Measurements from ENCODE around the gene CES5A. TPM values are rescaled to one million over a fixed set of nuclear protein-coding genes. Genes with fewer than 3 reads are reported as not detected.
A peak's percentile ranks its signal among the peaks of the same experiment; 100 is the strongest.

CES5A gene
- total RNA-seq, 1 experiment from 2014 or later = not detected

GRCh38 chr16:55834049-55834448, 41.1 kb downstream of the CES5A start:
- ChIA-PET CTCF (no interaction called here), POLR2A (no interaction called here)
- Histone ChIP-seq H3K36me3 (ENCODE audit: control insufficient read depth, insufficient read depth, low read length) (peaks cover 1% of the 10 kb centered on the region; the same call in 1 of the 2 replicates), H3K27me3 (replicated peaks; ENCODE audit: control insufficient read depth, insufficient read depth, low read length) (no peaks in the 10 kb centered on the region), H3K4me3 (ENCODE audit: low read depth, low read length) (no peak overlapping the region), H3K9me3 (no peaks in the 10 kb centered on the region), H3K4me1 (peaks cover 20% of the 10 kb centered on the region)
- intact Hi-C loops (cut with micrococcal nuclease; ENCODE audit: unreplicated experiment) = loop anchor here (10.0 kb wide), 1 partner anchor 61 kb away; no protein-coding TSS in a partner anchor
- DNase-seq = no peak
- no peaks in the 10 kb centered on the region for H3K9me3 Mint-ChIP-seq (ENCODE audit: unreplicated experiment)
- no peaks in the 10 kb centered on the region for H3K27me3 Mint-ChIP-seq (ENCODE audit: insufficient read depth, unreplicated experiment)
- no peak for TF ChIP-seq CTCF (IDR thresholded peaks at IDR 0.05; ENCODE audit: insufficient read depth in 1 of 2, low read depth in 1 of 2, low read length in 1 of 2, severe bottlenecking in 1 of 2, unreplicated experiment in 1 of 2)
- H3K4me3 Mint-ChIP-seq (ENCODE audit: unreplicated experiment) = no peak overlapping the region
- H3K27ac Mint-ChIP-seq (ENCODE audit: unreplicated experiment) = no peak overlapping the region
- BruUV-seq (replicated peaks) = no TSS peak
- H3K4me1 Mint-ChIP-seq (ENCODE audit: low read depth, unreplicated experiment) = peaks cover 42% of the 10 kb centered on the region
- H3K36me3 Mint-ChIP-seq (ENCODE audit: insufficient read depth, unreplicated experiment) = no peaks in the 10 kb centered on the region

- ChIA-PET CTCF (interaction anchor here (0.7 to 1.1 kb wide), 3 partner anchors 9 to 368 kb away, joined by 3 to 4 read pairs (median 3); no protein-coding TSS in a partner anchor), POLR2A (interaction anchor here (0.6 to 1.3 kb wide), 3 partner anchors 16 to 116 kb away, joined by 3 to 4 read pairs (median 3); no protein-coding TSS in a partner anchor)
- Mint-ChIP-seq H3K4me1 (ENCODE audit: low read depth, unreplicated experiment) (peaks cover 42% of the 10 kb centered on the region), H3K27ac (ENCODE audit: unreplicated experiment) (peak within 1 kb of the TSS; percentile 77), H3K36me3 (ENCODE audit: insufficient read depth, unreplicated experiment) (no peaks in the 10 kb centered on the region), H3K9me3 (ENCODE audit: unreplicated experiment) (no peaks in the 10 kb centered on the region), H3K4me3 (ENCODE audit: unreplicated experiment) (peak within 1 kb of the TSS; percentile 78), H3K27me3 (ENCODE audit: insufficient read depth, unreplicated experiment) (no peaks in the 10 kb centered on the region)
- peak; percentile 94 to 95 for DNase-seq
- Histone ChIP-seq H3K4me1 (peaks cover 20% of the 10 kb centered on the region), H3K4me3 (ENCODE audit: low read depth, low read length) (peak within 1 kb of the TSS; percentile 45), H3K36me3 (ENCODE audit: control insufficient read depth, insufficient read depth, low read length) (peaks cover 1% of the 10 kb centered on the region; the same call in 1 of the 2 replicates), H3K27me3 (replicated peaks; ENCODE audit: control insufficient read depth, insufficient read depth, low read length) (no peaks in the 10 kb centered on the region), H3K9me3 (no peaks in the 10 kb centered on the region)
- TSS peak; percentile 30 for BruUV-seq (replicated peaks)
- intact Hi-C loops (cut with micrococcal nuclease; ENCODE audit: unreplicated experiment) = loop anchor here (1.0 to 10.0 kb wide), 3 partner anchors 10 to 72 kb away; no protein-coding TSS in a partner anchor
- no peak for TF ChIP-seq CTCF (IDR thresholded peaks at IDR 0.05; ENCODE audit: insufficient read depth in 1 of 2, low read depth in 1 of 2, low read length in 1 of 2, severe bottlenecking in 1 of 2, unreplicated experiment in 1 of 2)
These were observed 42.1 kb downstream of the CES5A start, which contains the start of gene CES1 for GRCh38 chr16:55832773-55833691. CES1 (minus strand) TSS chr16:55833096; CDS start chr16:55833055, 41 bp downstream.

- intact Hi-C loops (cut with micrococcal nuclease; ENCODE audit: unreplicated experiment) = loop anchor here (2.0 to 10.0 kb wide), 2 partner anchors 62 to 72 kb away; no protein-coding TSS in a partner anchor
- H3K4me3 Mint-ChIP-seq (ENCODE audit: unreplicated experiment) = peak overlapping the region; percentile 78
- peak in 1 of 2 experiments; percentile 6 for TF ChIP-seq CTCF (IDR thresholded peaks at IDR 0.05; ENCODE audit: insufficient read depth in 1 of 2, low read depth in 1 of 2, low read length in 1 of 2, severe bottlenecking in 1 of 2, unreplicated experiment in 1 of 2)
- H3K36me3 Mint-ChIP-seq (ENCODE audit: insufficient read depth, unreplicated experiment) = no peaks in the 10 kb centered on the region
- peak overlapping the region; percentile 77 for H3K27ac Mint-ChIP-seq (ENCODE audit: unreplicated experiment)
- CTCF ChIA-PET = no interaction called here
- H3K9me3 Mint-ChIP-seq (ENCODE audit: unreplicated experiment) = no peaks in the 10 kb centered on the region
- Histone ChIP-seq H3K27me3 (replicated peaks; ENCODE audit: control insufficient read depth, insufficient read depth, low read length) (no peaks in the 10 kb centered on the region), H3K4me3 (ENCODE audit: low read depth, low read length) (peak overlapping the region; percentile 45), H3K36me3 (ENCODE audit: control insufficient read depth, insufficient read depth, low read length) (peaks cover 1% of the 10 kb centered on the region; the same call in 1 of the 2 replicates), H3K4me1 (peaks cover 20% of the 10 kb centered on the region), H3K9me3 (no peaks in the 10 kb centered on the region)
- TSS peak; percentile 65 for BruUV-seq (replicated peaks)
- peaks cover 42% of the 10 kb centered on the region for H3K4me1 Mint-ChIP-seq (ENCODE audit: low read depth, unreplicated experiment)
- H3K27me3 Mint-ChIP-seq (ENCODE audit: insufficient read depth, unreplicated experiment) = no peaks in the 10 kb centered on the region
- POLR2A ChIA-PET = interaction anchor here (1.3 kb wide), 1 partner anchor 72 kb away, joined by 4 read pairs; no protein-coding TSS in a partner anchor
- no peak for DNase-seq
These were observed 42.8 kb downstream of the CES5A start for GRCh38 chr16:55832425-55832772.
